ENCODE data around the gene NT5DC1.

The NT5DC1 gene

DNA sequence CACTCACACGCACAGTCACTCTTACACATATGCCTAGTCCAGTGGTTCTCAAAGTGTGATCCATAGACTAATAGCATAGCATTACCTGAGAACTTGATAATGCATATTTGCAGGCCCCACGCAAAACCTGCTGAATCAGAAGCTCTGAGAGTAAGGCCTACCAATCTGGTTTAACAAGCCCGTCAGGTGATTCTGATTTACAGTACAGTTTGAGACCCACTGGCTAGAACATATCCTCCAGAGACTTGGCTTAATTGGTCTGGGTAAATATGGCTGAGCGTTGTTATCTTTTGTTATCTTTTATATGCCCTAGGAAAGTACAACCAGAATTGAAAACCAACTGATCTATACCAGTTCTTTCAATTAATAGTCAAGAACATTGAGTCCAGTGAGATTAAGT is 143.6 kb downstream of the NT5DC1 start:
- DNase-seq (ENCODE audit: low read depth in 2 of 2): no peak

DNA sequence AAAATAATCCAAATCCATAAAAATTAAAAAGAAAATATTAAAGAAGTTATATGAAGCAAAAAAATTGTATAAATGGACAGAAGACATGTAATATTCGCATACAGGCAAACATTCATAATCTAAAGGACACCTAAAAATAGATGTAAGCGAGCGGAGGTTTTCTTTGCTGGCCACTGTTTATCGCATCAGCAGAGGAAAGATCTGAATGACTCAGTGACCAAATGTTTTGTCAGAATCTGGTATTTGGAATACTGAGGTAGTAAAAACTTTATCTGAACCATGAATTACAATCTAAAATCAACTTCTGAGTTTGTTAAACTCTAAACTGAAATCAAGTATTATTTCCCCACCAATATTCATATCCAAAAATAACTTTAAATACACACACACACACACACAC is 145.4 kb downstream of the NT5DC1 start:
- DNase-seq (ENCODE audit: low read depth in 2 of 2): no peak

GRCh38 chr6:116247285-116247684 is 146.6 kb downstream of the NT5DC1 start:
- no peak for DNase-seq (ENCODE audit: low read depth in 2 of 2)

DNA sequence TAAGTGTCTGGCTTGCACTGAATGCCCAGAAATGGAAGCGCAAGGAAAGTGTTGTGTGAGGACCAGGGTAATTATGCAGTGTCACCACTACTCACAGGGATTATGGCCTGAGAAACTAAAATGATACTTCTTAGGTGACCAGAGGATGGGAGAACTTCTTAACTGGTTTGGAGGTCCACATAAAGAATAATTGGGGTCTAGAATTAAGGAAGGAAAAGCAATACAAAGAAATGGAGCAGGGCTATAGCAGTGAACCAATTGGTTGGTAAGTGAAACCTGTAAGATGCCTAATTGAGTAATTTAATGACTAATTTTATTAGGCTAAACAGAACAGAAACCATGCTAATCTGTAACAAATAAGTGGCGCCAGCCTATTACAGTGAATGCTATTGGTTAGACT is 147.9 kb downstream of the NT5DC1 start:
- DNase-seq (ENCODE audit: low read depth in 2 of 2): no peak

DNA sequence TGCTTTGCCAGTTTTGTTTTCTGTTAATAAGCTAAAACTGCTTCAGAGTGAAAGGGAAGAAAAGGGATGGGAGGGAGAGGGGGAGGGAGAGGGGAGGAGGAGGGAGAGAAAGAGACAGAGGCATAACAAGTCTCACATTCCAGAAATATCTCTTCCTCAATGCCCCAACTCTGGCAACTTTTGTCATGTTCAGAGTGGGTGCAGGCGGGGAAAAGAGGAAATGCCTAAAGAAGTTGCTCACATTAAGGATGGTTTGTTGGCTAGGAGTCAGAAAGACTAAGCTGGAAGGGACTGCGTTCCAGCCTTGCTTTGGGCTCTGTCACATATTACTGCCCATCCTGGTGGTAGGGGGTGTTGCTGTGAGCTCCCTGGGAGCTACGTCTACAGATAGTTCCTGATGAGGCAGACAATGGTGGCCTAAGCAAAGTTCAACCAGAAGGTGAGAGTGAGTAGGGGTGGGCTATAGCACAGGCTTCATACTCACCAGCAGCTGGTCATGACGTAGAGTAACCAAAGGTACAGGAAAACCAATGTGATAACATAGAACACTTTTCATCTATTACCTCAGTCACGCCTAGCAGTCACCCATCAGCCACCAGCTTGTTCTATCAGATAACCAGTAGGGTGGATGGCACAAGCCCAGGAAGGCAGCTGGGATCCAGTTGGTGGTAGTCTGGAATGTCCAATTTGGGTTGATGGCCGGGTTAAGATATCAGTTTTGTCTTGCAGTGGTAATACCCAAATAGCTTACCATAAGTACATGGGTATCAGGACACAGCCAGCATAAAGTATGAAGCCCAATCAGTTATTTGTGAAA is 151.1 kb downstream of the NT5DC1 start:
- no peak for DNase-seq (ENCODE audit: low read depth in 2 of 2)

DNA sequence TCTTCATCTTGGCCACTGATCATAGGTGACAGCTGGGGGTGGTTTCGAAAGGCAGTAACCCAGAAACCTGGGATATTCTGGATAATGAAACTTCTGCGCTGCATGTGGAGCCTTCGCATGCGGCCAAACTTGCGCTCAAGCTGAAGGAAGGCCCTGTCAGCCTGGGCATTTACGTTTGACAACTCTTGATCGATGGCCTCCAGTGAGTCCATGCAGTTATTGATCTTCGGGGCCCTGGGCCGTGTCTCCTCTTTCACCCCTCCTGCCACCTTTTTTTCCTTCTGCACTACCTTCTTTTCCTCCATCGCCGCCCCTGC is 152.5 kb downstream of the NT5DC1 start:
- no peak for DNase-seq (ENCODE audit: low read depth in 2 of 2)

DNA sequence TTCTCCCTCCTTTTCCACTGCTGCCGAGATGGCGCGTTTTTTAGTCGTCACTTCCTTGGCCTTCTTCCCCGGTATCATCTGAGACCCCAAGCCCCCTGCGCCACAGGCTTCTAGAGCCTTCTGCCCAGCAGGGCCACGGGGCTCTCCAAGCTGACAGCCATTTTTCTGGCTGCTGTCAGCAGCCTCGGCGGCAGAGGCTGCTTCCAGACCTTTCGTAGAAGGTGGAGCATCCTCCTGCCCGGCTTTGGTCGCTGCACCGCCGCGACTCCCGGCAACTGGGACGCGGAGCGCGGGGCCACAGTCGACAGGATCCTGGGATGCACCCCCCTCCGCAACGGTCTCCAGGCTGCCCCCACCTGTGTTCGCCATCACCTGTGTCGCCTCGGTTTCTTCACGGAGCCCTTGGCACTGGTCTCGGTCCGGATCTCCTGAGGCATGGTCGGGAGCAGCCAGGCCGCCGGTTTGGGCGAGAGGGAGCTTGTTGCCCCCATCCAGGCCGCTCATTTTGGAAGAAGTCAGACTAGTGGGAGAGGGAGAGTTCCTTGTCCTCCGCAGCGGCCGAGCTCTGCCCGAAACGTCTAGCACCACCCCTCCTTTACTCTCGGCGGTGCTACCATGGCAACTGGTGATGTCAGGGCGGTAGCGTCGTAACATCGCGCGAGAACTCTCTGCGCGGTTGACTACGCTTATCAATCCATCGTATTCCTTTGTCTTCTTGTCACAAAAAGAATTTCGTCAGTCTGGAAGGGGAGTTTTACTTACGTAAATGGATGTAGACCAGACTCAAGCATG is 153.0 kb downstream of the NT5DC1 start, which contains the start of gene TSPYL4:
TSS of gene TSPYL4 (minus strand) at position 571 of the 792 bp plus-strand sequence. CDS start at position 504, 67 bp downstream.
- DNase-seq (ENCODE audit: low read depth in 2 of 2): peak; percentile 75 to 76

- DNase-seq (ENCODE audit: low read depth in 2 of 2): no peak
Measured at GRCh38 chr6:116254297-116255056, 153.8 kb downstream of the NT5DC1 start.

GRCh38 chr6:116255246-116255800 is 154.7 kb downstream of the NT5DC1 start:
- DNase-seq (ENCODE audit: low read depth in 2 of 2): no peak

GRCh38 chr6:116256694-116257093 is 156.0 kb downstream of the NT5DC1 start:
- DNase-seq (ENCODE audit: low read depth in 2 of 2): no peak

DNA sequence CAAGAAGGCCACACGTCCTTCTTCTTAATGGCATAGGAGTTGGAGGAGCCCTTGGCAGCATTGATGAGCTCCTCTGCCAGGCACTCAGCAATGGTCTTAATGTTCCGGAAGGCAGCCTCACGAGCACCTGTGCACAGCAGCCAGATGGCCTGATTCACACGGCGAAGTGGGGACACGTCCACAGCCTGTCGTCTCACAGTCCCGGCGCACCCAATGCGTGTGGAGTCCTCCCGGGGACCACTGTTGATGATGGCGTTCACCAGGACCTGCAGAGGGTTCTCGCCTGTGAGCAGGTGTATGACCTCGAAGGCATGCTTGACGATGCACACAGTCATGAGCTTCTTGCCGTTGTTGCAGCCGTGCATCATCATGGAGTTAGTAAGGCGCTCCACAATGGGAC is 157.9 kb downstream of the NT5DC1 start:
- DNase-seq (ENCODE audit: low read depth in 2 of 2): no peak

GRCh38 chr6:116263353-116263752 is 162.7 kb downstream of the NT5DC1 start:
- no peak for DNase-seq (ENCODE audit: low read depth in 2 of 2)

GRCh38 chr6:116265041-116265829 is 164.6 kb downstream of the NT5DC1 start:
- DNase-seq (ENCODE audit: low read depth in 2 of 2): no peak

GRCh38 chr6:116266803-116267202 is 166.2 kb downstream of the NT5DC1 start:
- no peak for DNase-seq (ENCODE audit: low read depth in 2 of 2)

GRCh38 chr6:116267836-116268588 is 167.4 kb downstream of the NT5DC1 start:
- no peak for DNase-seq (ENCODE audit: low read depth in 2 of 2)

DNA sequence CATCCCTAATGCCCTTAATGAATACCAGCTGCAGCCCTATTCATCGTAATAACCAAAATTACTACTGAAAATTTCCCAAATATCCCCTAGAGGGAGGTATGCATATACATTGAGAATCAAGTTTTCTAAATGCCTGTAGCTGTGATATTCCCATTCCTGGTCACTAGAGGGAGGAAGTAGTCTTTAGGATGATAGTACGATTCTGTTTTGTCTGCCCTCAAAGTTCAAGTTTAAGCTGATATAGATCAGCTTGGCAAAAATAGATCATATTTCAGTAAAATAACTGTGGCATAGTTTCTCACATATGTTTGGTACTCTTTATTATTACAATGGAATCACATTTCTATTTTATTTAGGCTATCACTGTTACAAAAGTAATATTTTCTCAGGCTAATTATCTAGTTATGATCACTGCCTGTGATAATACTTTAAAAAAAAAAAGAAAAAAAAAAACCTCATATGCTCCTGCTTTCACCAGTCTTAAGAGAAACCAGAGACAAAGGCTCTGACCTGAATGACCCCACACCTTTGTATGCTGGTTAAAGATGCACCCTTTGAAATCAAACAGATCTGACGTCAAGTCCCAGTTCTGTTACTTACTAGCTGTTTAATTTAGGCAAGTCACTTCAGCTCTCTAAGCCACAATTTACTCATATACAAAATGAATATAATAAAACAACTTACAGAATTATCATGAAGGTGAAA is 168.1 kb downstream of the NT5DC1 start:
- no peak for DNase-seq (ENCODE audit: low read depth in 2 of 2)

GRCh38 chr6:116271149-116271708 is 170.6 kb downstream of the NT5DC1 start:
- DNase-seq (ENCODE audit: low read depth in 2 of 2): no peak

- DNase-seq (ENCODE audit: low read depth in 2 of 2): no peak
Measured at GRCh38 chr6:116277124-116277523, 176.5 kb downstream of the NT5DC1 start.

DNA sequence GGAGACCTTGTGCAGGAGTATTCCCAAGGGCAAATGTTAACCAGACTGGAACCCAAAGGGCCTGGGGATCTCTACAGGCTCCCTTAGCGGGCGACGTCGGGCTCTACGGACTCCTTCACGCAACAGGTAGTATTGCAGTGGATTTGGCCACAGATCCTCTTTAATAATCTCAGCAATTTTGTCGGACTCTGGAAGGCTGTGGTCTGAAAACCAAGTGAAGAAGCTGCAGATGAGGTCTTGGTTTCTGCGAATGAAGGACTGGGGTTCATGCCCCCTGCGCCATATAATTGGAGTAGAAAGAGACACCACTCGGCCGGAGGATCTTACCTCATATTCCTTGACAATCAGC is 177.8 kb downstream of the NT5DC1 start:
- no peak for DNase-seq (ENCODE audit: low read depth in 2 of 2)

DNA sequence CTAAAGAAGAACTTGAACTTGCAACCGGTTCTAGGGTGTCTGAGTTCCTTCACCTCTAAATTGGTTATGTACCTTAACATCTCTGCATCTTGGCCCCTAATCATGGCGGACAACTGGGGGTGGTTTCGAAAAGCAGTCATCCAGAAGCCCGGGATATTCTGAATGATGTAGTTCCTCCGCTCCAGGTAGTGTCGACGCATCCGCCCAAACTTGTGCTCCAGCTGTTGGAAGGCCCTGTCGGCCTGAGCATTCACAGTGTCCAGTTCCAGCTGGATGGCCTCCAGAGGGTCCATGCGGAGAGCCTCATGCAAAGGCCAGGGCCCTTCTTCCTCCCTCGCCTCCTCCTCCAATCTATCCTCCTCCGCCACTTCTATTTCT is 178.2 kb downstream of the NT5DC1 start:
- no peak for DNase-seq (ENCODE audit: low read depth in 2 of 2)

Data from activated CD4-positive, alpha-beta T cell treated with anti-CD3 and anti-CD28 coated beads for 24 hours (primary cell).